CD4-positive, alpha-beta T cell treated with Interleukin-17A for 4 hours (primary cell): ENCODE results near the gene CCNJL.

Experiments used
- DNase-seq: peaks from one replicate; pipeline ENCODE4 v3.0.0-alpha.2; 2020; ENCODE audit warnings: mixed read lengths

Gene CCNJL

GRCh38 chr5:160211352-160211751 lies 101.0 kb downstream of the CCNJL start:
- DNase-seq, result no peak

DNA sequence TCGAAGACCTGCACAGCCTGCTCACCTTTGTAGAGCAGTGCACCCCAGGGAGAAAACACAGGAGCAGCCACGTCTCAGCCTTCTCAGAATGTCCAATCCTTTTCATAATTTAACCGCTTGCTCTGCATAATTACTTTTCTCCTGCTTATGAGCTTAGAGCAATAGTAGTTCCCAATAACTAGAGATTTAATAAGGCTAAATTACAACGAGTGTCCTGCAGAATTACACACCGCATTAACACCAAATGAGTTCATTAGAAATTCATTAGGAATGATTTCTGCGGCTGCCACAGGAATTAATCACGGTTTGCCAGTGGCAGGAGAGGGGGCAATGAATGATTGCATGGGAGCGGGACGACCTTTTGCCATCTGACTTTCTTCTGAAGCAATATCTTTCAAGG lies 101.8 kb downstream of the CCNJL start:
- no peak for DNase-seq

- DNase-seq, result no peak
These were observed 102.4 kb downstream of the CCNJL start for GRCh38 chr5:160209917-160210316.

DNA sequence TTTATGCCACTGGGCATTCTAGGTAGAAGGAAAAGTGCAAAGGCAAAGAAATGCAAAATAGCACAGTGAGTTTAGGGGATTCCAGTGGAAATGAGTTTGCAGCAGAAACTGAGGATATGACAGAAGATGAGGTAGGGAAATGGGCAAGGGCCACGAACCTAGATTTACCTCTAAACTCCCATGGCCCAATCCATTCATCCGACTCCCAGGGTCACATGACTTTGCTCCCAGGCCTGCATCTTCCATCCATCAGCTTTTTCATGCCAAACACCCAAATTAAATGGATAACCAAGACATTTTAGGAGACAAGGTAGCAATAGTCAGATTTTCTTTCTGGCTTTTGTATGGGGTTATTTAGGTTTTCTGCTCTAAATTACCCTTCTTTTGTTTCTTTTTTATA lies 105.3 kb downstream of the CCNJL start:
- DNase-seq, result no peak
